ENCODE data around the gene MRPL9. TPM values are rescaled to one million over a fixed set of nuclear protein-coding genes. Genes with fewer than 3 reads are reported as not detected.

The MRPL9 gene
- total and polyA plus RNA-seq, 10 donors = 55.4 to 92.6 (median 68.6) TPM

DNA sequence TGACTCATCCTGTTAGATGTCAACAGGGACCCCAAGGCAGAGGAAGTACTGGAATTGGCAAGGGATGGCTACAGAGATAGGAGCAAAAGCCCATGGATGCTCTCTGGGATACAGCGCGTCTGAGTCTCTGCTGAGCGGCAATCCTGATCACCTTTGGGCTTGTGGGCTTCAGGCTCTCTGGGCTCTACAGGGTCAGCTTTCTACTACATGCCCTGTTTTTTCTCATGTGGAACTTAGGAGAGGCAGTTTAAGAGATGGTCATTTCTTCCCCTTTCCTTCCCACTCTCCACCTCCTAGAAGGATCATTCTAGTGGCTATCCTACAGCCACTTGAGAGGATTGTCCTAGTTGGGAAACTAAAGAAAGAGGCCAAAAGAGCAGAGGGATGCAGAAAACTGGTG, 40.6 kb upstream of the MRPL9 start:
- Histone ChIP-seq H3K27ac (no peak overlapping the region), H3K36me3 (no peaks in the 10 kb centered on the region), H3K9me3 (no peaks in the 10 kb centered on the region), H3K4me3 (no peak overlapping the region), H3K27me3 (replicated peaks in 1 of 7) (peaks cover 0 to 23% (median 0%) of the 10 kb centered on the region in 7 donors), H3K4me1 (peaks cover 0 to 6% (median 0%) of the 10 kb centered on the region in 6 donors)
- WGBS, 5 donors = 91 to 99% (median 96%) methylated on average over 3 of the region's 3 CpGs
- no peak for DNase-seq
- no peak for TF ChIP-seq POLR2A (IDR thresholded peaks at IDR 0.05)
- intact Hi-C loops (cut with DNase I; ENCODE audit: low total_unique reads) = no loop called here

DNA sequence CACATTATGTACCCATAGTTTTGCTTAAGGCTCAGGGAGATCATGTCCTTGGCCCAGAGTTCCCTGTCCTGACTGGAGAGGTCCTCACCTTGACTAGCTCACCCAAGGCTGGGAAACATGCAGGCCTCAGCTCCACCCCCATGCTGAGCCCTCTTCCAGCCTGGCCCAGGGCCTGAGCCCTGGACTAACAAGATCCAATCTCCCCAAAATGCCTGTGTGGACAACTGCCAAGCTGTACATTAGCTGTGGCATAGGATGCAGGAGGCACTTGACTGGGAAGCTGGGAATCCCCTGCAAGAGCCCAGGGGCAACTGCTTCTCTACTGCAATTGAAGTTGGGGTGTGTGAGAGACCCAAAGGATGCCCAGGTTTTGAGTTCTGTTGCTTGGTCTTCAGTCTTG, 39.9 kb upstream of the MRPL9 start:
- intact Hi-C loops (cut with DNase I; ENCODE audit: low total_unique reads) = no loop called here
- Histone ChIP-seq H3K27me3 (replicated peaks in 1 of 7) (peaks cover 0 to 23% (median 0%) of the 10 kb centered on the region in 7 donors), H3K9me3 (no peaks in the 10 kb centered on the region), H3K4me1 (peaks cover 0 to 6% (median 0%) of the 10 kb centered on the region in 6 donors), H3K27ac (no peak overlapping the region), H3K36me3 (no peaks in the 10 kb centered on the region), H3K4me3 (no peak overlapping the region)
- TF ChIP-seq, protein P1, sequence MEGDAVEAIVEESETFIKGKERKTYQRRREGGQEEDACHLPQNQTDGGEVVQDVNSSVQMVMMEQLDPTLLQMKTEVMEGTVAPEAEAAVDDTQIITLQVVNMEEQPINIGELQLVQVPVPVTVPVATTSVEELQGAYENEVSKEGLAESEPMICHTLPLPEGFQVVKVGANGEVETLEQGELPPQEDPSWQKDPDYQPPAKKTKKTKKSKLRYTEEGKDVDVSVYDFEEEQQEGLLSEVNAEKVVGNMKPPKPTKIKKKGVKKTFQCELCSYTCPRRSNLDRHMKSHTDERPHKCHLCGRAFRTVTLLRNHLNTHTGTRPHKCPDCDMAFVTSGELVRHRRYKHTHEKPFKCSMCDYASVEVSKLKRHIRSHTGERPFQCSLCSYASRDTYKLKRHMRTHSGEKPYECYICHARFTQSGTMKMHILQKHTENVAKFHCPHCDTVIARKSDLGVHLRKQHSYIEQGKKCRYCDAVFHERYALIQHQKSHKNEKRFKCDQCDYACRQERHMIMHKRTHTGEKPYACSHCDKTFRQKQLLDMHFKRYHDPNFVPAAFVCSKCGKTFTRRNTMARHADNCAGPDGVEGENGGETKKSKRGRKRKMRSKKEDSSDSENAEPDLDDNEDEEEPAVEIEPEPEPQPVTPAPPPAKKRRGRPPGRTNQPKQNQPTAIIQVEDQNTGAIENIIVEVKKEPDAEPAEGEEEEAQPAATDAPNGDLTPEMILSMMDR (IDR thresholded peaks at IDR 0.05 in 8 of 11, conservative IDR thresholded peaks at IDR 0.05 in 3 of 11) = no peak
- TF ChIP-seq POLR2A (IDR thresholded peaks at IDR 0.05) = no peak
- no peak for TF ChIP-seq POLR2AphosphoS5 (IDR thresholded peaks at IDR 0.05)
- DNase-seq = no peak

DNA sequence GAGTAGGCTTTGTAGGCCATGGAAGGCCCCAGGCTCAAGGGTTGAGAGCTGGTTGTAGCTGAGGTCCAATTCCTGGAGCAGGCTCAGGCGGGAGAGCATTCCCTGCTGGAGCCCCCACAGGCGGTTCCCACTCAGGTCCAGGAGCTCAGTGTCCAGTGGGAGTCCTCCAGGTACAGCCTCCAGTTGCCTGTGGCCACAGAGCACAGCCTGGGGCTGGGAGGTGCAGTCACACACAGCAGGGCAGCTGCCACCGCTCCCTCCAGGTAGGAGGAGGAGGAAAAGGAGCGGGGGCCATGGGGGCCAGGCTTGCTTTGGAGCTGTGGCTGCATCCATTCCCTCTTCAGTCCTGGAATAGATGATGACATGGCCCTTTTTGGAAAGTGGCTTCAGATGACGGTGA, 39.1 kb upstream of the MRPL9 start:
- Histone ChIP-seq H3K4me1 (peaks cover 0 to 6% (median 0%) of the 10 kb centered on the region in 6 donors), H3K27ac (no peak overlapping the region), H3K27me3 (replicated peaks in 1 of 7) (peaks cover 0 to 23% (median 0%) of the 10 kb centered on the region in 7 donors), H3K36me3 (no peaks in the 10 kb centered on the region), H3K9me3 (no peaks in the 10 kb centered on the region), H3K4me3 (no peak overlapping the region)
- WGBS, 5 donors = 81 to 100% (median 92%) methylated on average over 3 to 5 of the region's 5 CpGs
- DNase-seq = no peak
- TF ChIP-seq POLR2A (IDR thresholded peaks at IDR 0.05) (no peak), POLR2AphosphoS5 (IDR thresholded peaks at IDR 0.05) (no peak)
- TF ChIP-seq, protein P1 (IDR thresholded peaks at IDR 0.05 in 8 of 11, conservative IDR thresholded peaks at IDR 0.05 in 3 of 11) = no peak
- intact Hi-C loops (cut with DNase I; ENCODE audit: low total_unique reads) = no loop called here

DNA sequence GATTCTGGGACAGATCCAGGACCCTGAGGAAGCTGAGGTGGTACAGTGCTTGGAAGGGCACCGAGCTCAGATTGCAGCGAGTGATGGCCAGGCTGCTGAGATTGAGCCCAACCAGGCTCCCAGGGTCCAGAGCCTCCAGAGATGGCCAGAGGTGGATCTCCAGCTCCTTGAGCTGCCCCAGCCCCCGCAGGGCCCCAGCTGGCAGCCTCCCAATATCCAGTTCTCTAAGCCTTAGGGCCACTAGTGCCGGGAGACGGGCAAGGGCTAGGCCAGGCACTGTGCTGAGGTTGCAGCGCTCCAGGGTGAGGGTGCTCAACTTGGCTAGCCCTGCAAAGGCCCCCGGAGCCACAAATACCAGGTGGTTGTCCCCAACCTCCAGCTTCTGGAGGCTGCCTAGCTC, 38.5 kb upstream of the MRPL9 start:
- H3K4me3 ChIP-seq = no peak overlapping the region
- peaks cover 0 to 6% (median 0%) of the 10 kb centered on the region in 6 donors for H3K4me1 ChIP-seq
- no peak for DNase-seq
- 89 to 94% (median 91%) methylated on average over 2 to 7 of the region's 7 CpGs for WGBS, 5 donors
- peaks cover 0 to 23% (median 0%) of the 10 kb centered on the region in 7 donors for H3K27me3 ChIP-seq (replicated peaks in 1 of 7)
- H3K27ac ChIP-seq = no peak overlapping the region
- H3K36me3 ChIP-seq = no peaks in the 10 kb centered on the region
- intact Hi-C loops (cut with DNase I; ENCODE audit: low total_unique reads) = no loop called here
- H3K9me3 ChIP-seq = no peaks in the 10 kb centered on the region
- no peak for TF ChIP-seq POLR2A (IDR thresholded peaks at IDR 0.05)
- no peak for TF ChIP-seq POLR2AphosphoS5 (IDR thresholded peaks at IDR 0.05)
- TF ChIP-seq, protein P1 (IDR thresholded peaks at IDR 0.05 in 8 of 11, conservative IDR thresholded peaks at IDR 0.05 in 3 of 11) = no peak
